NOMO-1 treated with DMSO at 0.1 percent for 48 hours (cell line): ENCODE data around the gene RAB40B.
"Not testable (repeated sequence)": the region's sequence is repeated elsewhere in the genome, so short reads cannot be mapped to it uniquely, and the experiment has no call there.

Source experiments
- DNase-seq: peaks from one replicate; lab custom pipeline; 2025; ENCODE audit not compliant: unreplicated experiment; lab: John Stamatoyannopoulos, UW

The RAB40B gene

GRCh38 chr17:82698065-82698973 lies at the start of gene RAB40B:
Gene RAB40B (minus strand): TSS chr17:82698698. CDS start chr17:82698596, 102 bp downstream.
- peak; percentile 98 for DNase-seq

GRCh38 chr17:82745524-82745923 lies 47.0 kb upstream of the RAB40B start:
- no peak for DNase-seq

- DNase-seq = not testable (repeated sequence)
Measured at GRCh38 chr17:82744736-82745135, 46.2 kb upstream of the RAB40B start.

GRCh38 chr17:82743344-82744219 lies 45.1 kb upstream of the RAB40B start:
- no peak for DNase-seq

- no peak for DNase-seq
Measured at GRCh38 chr17:82740906-82741759, 42.6 kb upstream of the RAB40B start.

GRCh38 chr17:82737967-82738877 lies 39.7 kb upstream of the RAB40B start:
- DNase-seq = no peak

GRCh38 chr17:82736511-82737185 lies 38.1 kb upstream of the RAB40B start:
- no peak for DNase-seq

- peak; percentile 36 for DNase-seq
Measured at GRCh38 chr17:82734987-82735866, 36.7 kb upstream of the RAB40B start, which contains the start of gene FN3K. Gene FN3K (plus strand): TSS chr17:82735615. CDS start chr17:82735637, 22 bp downstream.

GRCh38 chr17:82732118-82732743 lies 33.7 kb upstream of the RAB40B start:
- no peak for DNase-seq

GRCh38 chr17:82729479-82730260 lies 31.2 kb upstream of the RAB40B start:
- no peak for DNase-seq

GRCh38 chr17:82726427-82726826 lies 27.9 kb upstream of the RAB40B start:
- no peak for DNase-seq

GRCh38 chr17:82723169-82723807 lies 24.8 kb upstream of the RAB40B start:
- no peak for DNase-seq

GRCh38 chr17:82722341-82723013 lies 24.0 kb upstream of the RAB40B start:
- no peak for DNase-seq

- no peak for DNase-seq
Measured at GRCh38 chr17:82720204-82720603, 21.7 kb upstream of the RAB40B start.

GRCh38 chr17:82718986-82719685 lies 20.6 kb upstream of the RAB40B start:
- no peak for DNase-seq
